ENCODE data around the gene GPR75.

GRCh38 chr2:53827398-53828175 lies 32.2 kb downstream of the GPR75 start:
- TF ChIP-seq, protein P1, sequence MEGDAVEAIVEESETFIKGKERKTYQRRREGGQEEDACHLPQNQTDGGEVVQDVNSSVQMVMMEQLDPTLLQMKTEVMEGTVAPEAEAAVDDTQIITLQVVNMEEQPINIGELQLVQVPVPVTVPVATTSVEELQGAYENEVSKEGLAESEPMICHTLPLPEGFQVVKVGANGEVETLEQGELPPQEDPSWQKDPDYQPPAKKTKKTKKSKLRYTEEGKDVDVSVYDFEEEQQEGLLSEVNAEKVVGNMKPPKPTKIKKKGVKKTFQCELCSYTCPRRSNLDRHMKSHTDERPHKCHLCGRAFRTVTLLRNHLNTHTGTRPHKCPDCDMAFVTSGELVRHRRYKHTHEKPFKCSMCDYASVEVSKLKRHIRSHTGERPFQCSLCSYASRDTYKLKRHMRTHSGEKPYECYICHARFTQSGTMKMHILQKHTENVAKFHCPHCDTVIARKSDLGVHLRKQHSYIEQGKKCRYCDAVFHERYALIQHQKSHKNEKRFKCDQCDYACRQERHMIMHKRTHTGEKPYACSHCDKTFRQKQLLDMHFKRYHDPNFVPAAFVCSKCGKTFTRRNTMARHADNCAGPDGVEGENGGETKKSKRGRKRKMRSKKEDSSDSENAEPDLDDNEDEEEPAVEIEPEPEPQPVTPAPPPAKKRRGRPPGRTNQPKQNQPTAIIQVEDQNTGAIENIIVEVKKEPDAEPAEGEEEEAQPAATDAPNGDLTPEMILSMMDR (IDR thresholded peaks at IDR 0.05) = no peak
- no peak for TF ChIP-seq REST (IDR thresholded peaks at IDR 0.05; ENCODE audit: insufficient read depth in 1 of 2, low read depth in 2 of 2, low read length in 1 of 2)
- no peak for TF ChIP-seq POLR2AphosphoS5 (IDR thresholded peaks at IDR 0.05; ENCODE audit: low read depth, low read length)
- no peak for TF ChIP-seq SIN3A (IDR thresholded peaks at IDR 0.05; ENCODE audit: borderline replicate concordance, insufficient read depth, low read depth, low read length)
